ENCODE measurements around the gene ZNF827. TPM values are rescaled to one million over a fixed set of nuclear protein-coding genes. Genes with fewer than 3 reads are reported as not detected.
"Not testable (repeated sequence)": the region's sequence is repeated elsewhere in the genome, so short reads cannot be mapped to it uniquely, and the experiment has no call there.

ZNF827 gene
- total RNA-seq, 1 donor from 2014 or later, result 13.3 TPM

- intact Hi-C loops (cut with DNase I), result no loop called here
- DNase-seq (ENCODE audit: low spot score), result no peak
- no peak for ATAC-seq
Measured at GRCh38 chr4:145845118-145845517, 93.5 kb downstream of the ZNF827 start.

GRCh38 chr4:145843639-145844038 lies 95.0 kb downstream of the ZNF827 start:
- intact Hi-C loops (cut with DNase I), result no loop called here
- ATAC-seq (no peak), DNase-seq (ENCODE audit: low spot score) (no peak)

- DNase-seq (ENCODE audit: low spot score) (no peak), ATAC-seq (no peak)
- intact Hi-C loops (cut with DNase I), result no loop called here
Measured at GRCh38 chr4:145843148-145843547, 95.5 kb downstream of the ZNF827 start.

GRCh38 chr4:145842224-145842887 lies 96.3 kb downstream of the ZNF827 start:
- ATAC-seq, result no peak
- intact Hi-C loops (cut with DNase I), result no loop called here

GRCh38 chr4:145840801-145841200 lies 97.8 kb downstream of the ZNF827 start:
- ATAC-seq (no peak), DNase-seq (ENCODE audit: low spot score) (no peak)
- intact Hi-C loops (cut with DNase I), result no loop called here

More at GRCh38 chr4:145842224-145842887, 96.3 kb downstream of the ZNF827 start:
- DNase-seq (ENCODE audit: low spot score), result no peak

- intact Hi-C loops (cut with DNase I), result no loop called here
- peak; percentile 62 for ATAC-seq
- no peak for DNase-seq (ENCODE audit: low spot score)
Measured at GRCh38 chr4:145840162-145840768, 98.4 kb downstream of the ZNF827 start.

- intact Hi-C loops (cut with DNase I), result no loop called here
- ATAC-seq (peak; percentile 26), DNase-seq (ENCODE audit: low spot score) (no peak)
Measured at GRCh38 chr4:145839151-145839550, 99.5 kb downstream of the ZNF827 start.

GRCh38 chr4:145832384-145832783 lies 106.2 kb downstream of the ZNF827 start:
- DNase-seq (ENCODE audit: low spot score); intact Hi-C loops (cut with DNase I); ATAC-seq: not testable (repeated sequence)

GRCh38 chr4:145830699-145831098 lies 107.9 kb downstream of the ZNF827 start:
- DNase-seq (ENCODE audit: low spot score) (no peak), ATAC-seq (peak; percentile 65)
- intact Hi-C loops (cut with DNase I), result no loop called here

GRCh38 chr4:145829629-145830395 lies 108.8 kb downstream of the ZNF827 start:
- intact Hi-C loops (cut with DNase I), result no loop called here
- DNase-seq (ENCODE audit: low spot score), result no peak
- ATAC-seq, result no peak

- intact Hi-C loops (cut with DNase I), result no loop called here
- DNase-seq (ENCODE audit: low spot score) (no peak), ATAC-seq (no peak)
Measured at GRCh38 chr4:145828802-145829485, 109.7 kb downstream of the ZNF827 start.

- ATAC-seq (no peak), DNase-seq (ENCODE audit: low spot score) (no peak)
- intact Hi-C loops (cut with DNase I), result no loop called here
Measured at GRCh38 chr4:145827885-145828284, 110.7 kb downstream of the ZNF827 start.

- intact Hi-C loops (cut with DNase I), result no loop called here
- DNase-seq (ENCODE audit: low spot score) (no peak), ATAC-seq (peak; percentile 17)
Measured at GRCh38 chr4:145825255-145825654, 113.4 kb downstream of the ZNF827 start.

GRCh38 chr4:145824463-145824862 lies 114.2 kb downstream of the ZNF827 start:
- no peak for ATAC-seq
- DNase-seq (ENCODE audit: low spot score), result no peak
- intact Hi-C loops (cut with DNase I), result no loop called here

- DNase-seq (ENCODE audit: low spot score) (no peak), ATAC-seq (no peak)
- intact Hi-C loops (cut with DNase I), result no loop called here
Measured at GRCh38 chr4:145823743-145824142, 114.9 kb downstream of the ZNF827 start.

GRCh38 chr4:145822581-145822980 lies 116.0 kb downstream of the ZNF827 start:
- no peak for ATAC-seq
- no peak for DNase-seq (ENCODE audit: low spot score)
- intact Hi-C loops (cut with DNase I), result no loop called here

- intact Hi-C loops (cut with DNase I), result no loop called here
- ATAC-seq (no peak), DNase-seq (ENCODE audit: low spot score) (no peak)
Measured at GRCh38 chr4:145822181-145822580, 116.4 kb downstream of the ZNF827 start.

GRCh38 chr4:145821766-145822165 lies 116.9 kb downstream of the ZNF827 start:
- intact Hi-C loops (cut with DNase I), result no loop called here
- no peak for ATAC-seq
- DNase-seq (ENCODE audit: low spot score), result no peak

- DNase-seq (ENCODE audit: low spot score), result no peak
- ATAC-seq, result no peak
- intact Hi-C loops (cut with DNase I), result no loop called here
Measured at GRCh38 chr4:145820407-145820806, 118.2 kb downstream of the ZNF827 start.

GRCh38 chr4:145819853-145820181 lies 118.8 kb downstream of the ZNF827 start:
- intact Hi-C loops (cut with DNase I), result no loop called here
- ATAC-seq, result no peak
- no peak for DNase-seq (ENCODE audit: low spot score)
